H9 (cell line): Measurements from ENCODE around the gene ANKRD22. TPM values are rescaled to one million over a fixed set of nuclear protein-coding genes. Genes with fewer than 3 reads are reported as not detected.

Experiments used
- DNase-seq: peaks from one replicate; pipeline ENCODE4 v3.0.0-alpha.2; 2017
- H2AFZ ChIP-seq: one replicate; pipeline ENCODE4 v1.6.1; 2013; ENCODE audit warnings: mild to moderate bottlenecking, low read length, control low read depth, moderate library complexity
- H2AK5ac ChIP-seq: 2 replicates; pipeline ENCODE4 v1.6.1; 2013; ENCODE audit warnings: low read length, control low read depth, mixed read lengths; ENCODE audit not compliant: insufficient read length
- H2BK120ac ChIP-seq: one replicate; pipeline ENCODE4 v1.6.1; 2013; ENCODE audit warnings: low read depth, mild to moderate bottlenecking, low read length, control low read depth, inconsistent platforms; ENCODE audit not compliant: poor library complexity, severe bottlenecking
- H2BK12ac ChIP-seq: 2 replicates; pipeline ENCODE4 v1.6.1; 2013; ENCODE audit warnings: low read length, control low read depth, mixed read lengths, low read depth; ENCODE audit not compliant: insufficient read length
- H2BK15ac ChIP-seq: 2 replicates; pipeline ENCODE4 v1.6.1; 2013; ENCODE audit warnings: low read depth, low read length, control low read depth
- H2BK20ac ChIP-seq: one replicate; pipeline ENCODE4 v1.6.1; 2013; ENCODE audit warnings: low read depth, mild to moderate bottlenecking, low read length, control low read depth, inconsistent platforms; ENCODE audit not compliant: poor library complexity, severe bottlenecking
- H2BK5ac ChIP-seq: 2 replicates; pipeline ENCODE4 v1.6.1; 2013; ENCODE audit warnings: low read length, control low read depth, mixed read lengths; ENCODE audit not compliant: insufficient read length
- H3K14ac ChIP-seq: 2 replicates; pipeline ENCODE4 v1.6.1; 2013; ENCODE audit warnings: low read length, control low read depth; ENCODE audit not compliant: insufficient read depth
- H3K18ac ChIP-seq: 2 replicates; pipeline ENCODE4 v1.6.1; 2013; ENCODE audit warnings: low read depth, mild to moderate bottlenecking, mixed read lengths, low read length, control low read depth; ENCODE audit not compliant: insufficient read length
- H3K23ac ChIP-seq: 2 replicates; pipeline ENCODE4 v1.6.1; 2013; ENCODE audit warnings: low read length, control low read depth, mixed read lengths, low read depth; ENCODE audit not compliant: insufficient read length
- H3K23me2 ChIP-seq: 2 replicates; pipeline ENCODE4 v1.6.1; 2013; ENCODE audit warnings: low read depth, mild to moderate bottlenecking, mixed read lengths, low read length, control low read depth; ENCODE audit not compliant: insufficient read length, poor library complexity, severe bottlenecking
- H3K27ac ChIP-seq: 2 replicates; pipeline ENCODE4 v1.5.1; 2013; ENCODE audit warnings: low read length, control low read depth, mixed read lengths, low read depth; ENCODE audit not compliant: insufficient read length
- H3K27me3 ChIP-seq: 2 replicates; pipeline ENCODE4 v1.6.1; 2013; ENCODE audit warnings: low read length, control low read depth, inconsistent platforms; ENCODE audit not compliant: insufficient read depth
- H3K4ac ChIP-seq: 2 replicates; pipeline ENCODE4 v1.6.1; 2013; ENCODE audit warnings: low read depth, mild to moderate bottlenecking, control low read depth, inconsistent platforms, low read length, moderate library complexity
- H3K4me1 ChIP-seq: 2 replicates; pipeline ENCODE4 v1.6.1; 2013; ENCODE audit warnings: low read length, control low read depth, inconsistent platforms; ENCODE audit not compliant: insufficient read depth
- H3K4me2 ChIP-seq: 2 replicates; pipeline ENCODE4 v1.6.1; 2013; ENCODE audit warnings: low read length, control low read depth, mixed read lengths; ENCODE audit not compliant: insufficient read length, insufficient read depth
- H3K56ac ChIP-seq: 2 replicates; pipeline ENCODE4 v1.6.1; 2013; ENCODE audit warnings: low read depth, mild to moderate bottlenecking, mixed read lengths, low read length, control low read depth; ENCODE audit not compliant: insufficient read length
- H3K79me1 ChIP-seq: 2 replicates; pipeline ENCODE4 v1.6.1; 2013; ENCODE audit warnings: low read depth, mild to moderate bottlenecking, moderate library complexity, low read length, control low read depth, inconsistent platforms; ENCODE audit not compliant: insufficient read depth, poor library complexity, severe bottlenecking
- H3K79me2 ChIP-seq: 2 replicates; pipeline ENCODE4 v1.6.1; 2013; ENCODE audit warnings: low read length, control low read depth, inconsistent platforms; ENCODE audit not compliant: insufficient read depth
- H3K9ac ChIP-seq: 2 replicates; pipeline ENCODE4 v1.6.1; 2013; ENCODE audit warnings: low read length, control low read depth, mixed read lengths; ENCODE audit not compliant: insufficient read length; ENCODE audit errors: extremely low read depth
- H3K9me3 ChIP-seq: one replicate; pipeline ENCODE4 v1.6.1; 2013; ENCODE audit warnings: low read depth, low read length, inconsistent platforms; ENCODE audit not compliant: control insufficient read depth
- H3T11ph ChIP-seq: one replicate; pipeline ENCODE4 v1.6.1; 2013; ENCODE audit warnings: mild to moderate bottlenecking, low read length, control low read depth, inconsistent platforms
- H4K20me1 ChIP-seq: one replicate; pipeline ENCODE4 v1.6.1; 2013; ENCODE audit not compliant: control insufficient read depth, insufficient read length, insufficient read depth
- H4K5ac ChIP-seq: 2 replicates; pipeline ENCODE4 v1.6.1; 2013; ENCODE audit warnings: low read depth, mild to moderate bottlenecking, mixed read lengths, low read length, control low read depth; ENCODE audit not compliant: insufficient read length
- H4K8ac ChIP-seq: replicated peaks from 2 replicates; pipeline ENCODE4 v1.6.1; 2013; ENCODE audit warnings: low read length, control low read depth, mixed read lengths, low read depth; ENCODE audit not compliant: insufficient read length
- H4K91ac ChIP-seq: 2 replicates; pipeline ENCODE4 v1.6.1; 2013; ENCODE audit warnings: low read depth, mild to moderate bottlenecking, moderate library complexity, mixed read lengths, low read length, control low read depth; ENCODE audit not compliant: insufficient read length
- H3K27ac Mint-ChIP-seq, 3 experiments: 2 replicates in 2 of 3; 3 replicates in 1 of 3; pipeline ENCODE4 v1.8.0; 2020 to 2021; ENCODE audit warnings: mixed read lengths in 3 of 3, mild to moderate bottlenecking in 1 of 3, moderate library complexity in 1 of 3
- H3K27me3 Mint-ChIP-seq: 2 replicates; pipeline ENCODE4 v1.8.0; 2021; ENCODE audit warnings: low read depth, mild to moderate bottlenecking, moderate library complexity, mixed read lengths
- H3K36me3 Mint-ChIP-seq, 3 experiments: 2 replicates in 2 of 3; 3 replicates in 1 of 3; pipeline ENCODE4 v1.8.0; 2020 to 2021; ENCODE audit warnings: low read depth in 3 of 3, mixed read lengths in 3 of 3; ENCODE audit not compliant: insufficient read depth in 1 of 3
- H3K4me1 Mint-ChIP-seq, 2 experiments: 2 replicates each; pipeline ENCODE4 v1.8.0; 2020; ENCODE audit warnings: mixed read lengths in 2 of 2
- H3K4me3 Mint-ChIP-seq, 2 experiments: 2 replicates in 1 of 2; 3 replicates in 1 of 2; pipeline ENCODE4 v1.8.0; 2020 to 2021; ENCODE audit warnings: mild to moderate bottlenecking in 2 of 2, mixed read lengths in 2 of 2, moderate library complexity in 1 of 2
- H3K9me3 Mint-ChIP-seq, 2 experiments: 2 replicates in 1 of 2; 3 replicates in 1 of 2; pipeline ENCODE4 v1.8.0; 2020; ENCODE audit warnings: mild to moderate bottlenecking in 2 of 2, mixed read lengths in 2 of 2, moderate library complexity in 1 of 2
- CTCF ChIP-seq: fragments of 200-600 bp; sonication (generic); conservative IDR thresholded peaks from 3 replicates; pipeline ENCODE4 v1.8.0; 2021; ENCODE audit warnings: antibody characterized with exemption, mild to moderate bottlenecking
- WGBS: extraction: QIAGEN DNeasy Blood & Tissue Kit; methylation state at CpG from one replicate; pipeline ENCODE4 v1.1.7; 2013; ENCODE audit warnings: missing lambda C conversion rate, low lambda C conversion rate, mixed read lengths; ENCODE audit not compliant: insufficient read length; ENCODE audit errors: extremely low coverage; 5-methylcytosine and 5-hydroxymethylcytosine counted together
- total RNA-seq: library from RNA; stranded (reverse); gene quantifications from 2 replicates; pipeline ENCODE4 v1.2.1, GENCODE V29; 2021

The ANKRD22 gene
- total RNA-seq, 1 experiment from 2014 or later, result not detected

GRCh38 chr10:88854684-88855083, 3.0 kb upstream of the ANKRD22 start:
- no peak overlapping the region for H2BK15ac ChIP-seq
- H3K14ac ChIP-seq, result no peak overlapping the region
- no peak overlapping the region for H4K91ac ChIP-seq
- H3K4me3 Mint-ChIP-seq, result no peak overlapping the region
- H3K79me2 ChIP-seq, result no peaks in the 10 kb centered on the region
- H3K27ac ChIP-seq, result no peak overlapping the region
- H2AFZ ChIP-seq, result no peak overlapping the region
- no peak overlapping the region for H3K9ac ChIP-seq
- no peaks in the 10 kb centered on the region for H3K23me2 ChIP-seq
- H3K56ac ChIP-seq, result no peak overlapping the region
- no peak overlapping the region for H2BK120ac ChIP-seq
- H3K4ac ChIP-seq, result no peak overlapping the region
- no peak overlapping the region for H4K5ac ChIP-seq
- no peaks in the 10 kb centered on the region for H4K20me1 ChIP-seq
- H3T11ph ChIP-seq, result no peak overlapping the region
- no peaks in the 10 kb centered on the region; the same call in none of the 2 replicates for H3K4me1 ChIP-seq
- no peak for TF ChIP-seq CTCF
- H4K8ac ChIP-seq, result no peak overlapping the region
- H2BK5ac ChIP-seq, result no peak overlapping the region
- H3K27ac Mint-ChIP-seq, result no peak overlapping the region
- no peak overlapping the region for H2BK20ac ChIP-seq
- no peaks in the 10 kb centered on the region for H3K27me3 ChIP-seq
- no peaks in the 10 kb centered on the region for H3K36me3 Mint-ChIP-seq
- H3K9me3 Mint-ChIP-seq, result no peaks in the 10 kb centered on the region; a peak in 1 of 5 replicates
- H3K79me1 ChIP-seq, result no peaks in the 10 kb centered on the region
- no peak overlapping the region for H3K23ac ChIP-seq
- DNase-seq, result no peak
- WGBS, result no CpG with 5 or more reads among the region's 3 CpGs
- no peak overlapping the region for H3K4me2 ChIP-seq
- H2AK5ac ChIP-seq, result no peak overlapping the region
- peaks cover 12 to 13% of the 10 kb centered on the region in 2 experiments for H3K4me1 Mint-ChIP-seq
- H3K27me3 Mint-ChIP-seq, result no peaks in the 10 kb centered on the region
- H3K18ac ChIP-seq, result no peak overlapping the region
- H3K9me3 ChIP-seq, result no peaks in the 10 kb centered on the region
- H2BK12ac ChIP-seq, result no peak overlapping the region
